PC-9 (cell line): ENCODE results near the gene AFAP1L2. TPM values are rescaled to one million over a fixed set of nuclear protein-coding genes. Genes with fewer than 3 reads are reported as not detected.

Experiments
- BruUV-seq: library from RNA; stranded (reverse); fragments of 400-500 nt; replicated peaks from 2 replicates; lab custom pipeline; 2021; lab: Mats Ljungman, UMichigan
- CTCF ChIA-PET: fragments of 300-600 bp; sonication (Branson Sonifier 250); formaldehyde crosslinking; loops from one replicate; lab custom pipeline; 2022; ENCODE audit warnings: antibody characterized with exemption; lab: Charles Lee
- POLR2A ChIA-PET: fragments of 300-600 bp; sonication (Branson Sonifier 250); formaldehyde crosslinking; loops from one replicate; lab custom pipeline; 2022; ENCODE audit warnings: antibody characterized with exemption; ENCODE audit not compliant: unreplicated experiment; lab: Charles Lee
- DNase-seq, 2 experiments: peaks; one replicate each; pipeline versions ENCODE4 v3.0.0 to v3.0.0-alpha.2; 2015 to 2022; ENCODE audit warnings: mixed read lengths in 1 of 2
- H2AFZ ChIP-seq: fragments of 200-600 bp; sonication (generic); 2 replicates; pipeline ENCODE4 v1.8.1; 2017; ENCODE audit warnings: antibody characterized with exemption
- H3F3A ChIP-seq: fragments of 200-600 bp; sonication (generic); 2 replicates; pipeline ENCODE4 v1.8.1; 2017; ENCODE audit warnings: antibody characterized with exemption, mild to moderate bottlenecking, low read depth; ENCODE audit not compliant: insufficient read depth
- H3K27ac ChIP-seq: fragments of 200-600 bp; sonication (generic); 2 replicates; pipeline ENCODE4 v1.6.1; 2016; ENCODE audit warnings: mixed run types
- H3K27me3 ChIP-seq: fragments of 200-600 bp; sonication (generic); 2 replicates; pipeline ENCODE4 v1.6.1; 2016; ENCODE audit warnings: low read depth, mixed run types; ENCODE audit not compliant: insufficient read depth
- H3K36me3 ChIP-seq: fragments of 200-600 bp; sonication (generic); 2 replicates; pipeline ENCODE4 v1.6.1; 2016; ENCODE audit warnings: low read depth, mixed run types
- H3K4me1 ChIP-seq: fragments of 200-600 bp; sonication (generic); replicated peaks from 2 replicates; pipeline ENCODE4 v1.6.1; 2016; ENCODE audit warnings: mixed run types; ENCODE audit not compliant: insufficient read depth
- H3K4me2 ChIP-seq: fragments of 200-600 bp; sonication (generic); 2 replicates; pipeline ENCODE4 v1.6.1; 2017; ENCODE audit warnings: mixed run types
- H3K4me3 ChIP-seq: fragments of 200-600 bp; sonication (generic); 2 replicates; pipeline ENCODE4 v1.6.1; 2016; ENCODE audit warnings: mixed run types
- H3K79me2 ChIP-seq: fragments of 200-600 bp; sonication (generic); 2 replicates; pipeline ENCODE4 v1.6.1; 2017; ENCODE audit warnings: low read depth, mixed run types
- H3K9me2 ChIP-seq: fragments of 200-600 bp; sonication (generic); 2 replicates; pipeline ENCODE4 v1.8.1; 2017; ENCODE audit warnings: mild to moderate bottlenecking; ENCODE audit not compliant: insufficient read depth
- H3K9me3 ChIP-seq: fragments of 200-600 bp; sonication (generic); 2 replicates; pipeline ENCODE4 v1.8.1; 2016; ENCODE audit warnings: low read depth; ENCODE audit not compliant: insufficient read depth
- H4K20me1 ChIP-seq: fragments of 200-600 bp; sonication (generic); 2 replicates; pipeline ENCODE4 v1.8.1; 2017; ENCODE audit not compliant: insufficient read depth
- CTCF ChIP-seq: fragments of 200-600 bp; sonication (generic); conservative IDR thresholded peaks from 2 replicates; pipeline ENCODE4 v1.6.1; 2017; ENCODE audit warnings: mixed run types, antibody characterized with exemption, mild to moderate bottlenecking, moderate library complexity
- EZH2 ChIP-seq: fragments of 200-600 bp; sonication (generic); IDR thresholded peaks from 2 replicates; pipeline ENCODE4 v1.8.0; 2017; ENCODE audit warnings: antibody characterized with exemption, low read depth
- intact Hi-C: fragments of 100-400 bp; cut with micrococcal nuclease; formaldehyde crosslinking; loops from one replicate; pipeline ENCODE4 v1.10.0; 2022; ENCODE audit not compliant: unreplicated experiment
- total RNA-seq: library from RNA; stranded (reverse); gene quantifications from 2 replicates; pipeline ENCODE4 v1.2.3, GENCODE V29; 2021

The AFAP1L2 gene
- total RNA-seq, 1 experiment from 2014 or later, result 35.4 TPM

- DNase-seq, result no peak
- no peak overlapping the region for H2AFZ ChIP-seq
- H3K27ac ChIP-seq, result no peak overlapping the region
- no peaks in the 10 kb centered on the region for H4K20me1 ChIP-seq
- no peaks in the 10 kb centered on the region for H3K36me3 ChIP-seq
- ChIA-PET CTCF (interaction anchor here (0.6 to 0.7 kb wide), 2 partner anchors 40 to 665 kb away, joined by 3 read pairs; no protein-coding TSS in a partner anchor), POLR2A (no interaction called here)
- H3K79me2 ChIP-seq, result peaks cover 22% of the 10 kb centered on the region; the same call in 1 of the 2 replicates
- intact Hi-C loops, result no loop called here
- H3K9me3 ChIP-seq, result no peaks in the 10 kb centered on the region
- H3K27me3 ChIP-seq, result no peaks in the 10 kb centered on the region
- H3K4me3 ChIP-seq, result no peak overlapping the region
- H3K4me1 ChIP-seq, result peaks cover 32% of the 10 kb centered on the region
- TF ChIP-seq EZH2, result no peak
- no peak for TF ChIP-seq CTCF
- H3K4me2 ChIP-seq, result no peak overlapping the region
- peaks cover 4% of the 10 kb centered on the region; the same call in 1 of the 2 replicates for H3F3A ChIP-seq
- H3K9me2 ChIP-seq, result no peaks in the 10 kb centered on the region
- no TSS peak for BruUV-seq
Observed at GRCh38 chr10:114387784-114388183, 16.5 kb downstream of the AFAP1L2 start.

GRCh38 chr10:114386452-114386851 is 17.9 kb downstream of the AFAP1L2 start:
- Histone ChIP-seq H3K79me2 (peaks cover 16% of the 10 kb centered on the region; the same call in 1 of the 2 replicates), H3K9me2 (no peaks in the 10 kb centered on the region), H2AFZ (no peak overlapping the region), H3K4me2 (no peak overlapping the region), H3K4me3 (no peak overlapping the region), H3F3A (peaks cover 4% of the 10 kb centered on the region; the same call in 1 of the 2 replicates), H3K4me1 (peaks cover 32% of the 10 kb centered on the region), H3K9me3 (no peaks in the 10 kb centered on the region), H3K36me3 (no peaks in the 10 kb centered on the region), H4K20me1 (no peaks in the 10 kb centered on the region), H3K27me3 (no peaks in the 10 kb centered on the region), H3K27ac (no peak overlapping the region)
- CTCF ChIA-PET, result no interaction called here
- POLR2A ChIA-PET, result no interaction called here
- no TSS peak for BruUV-seq
- intact Hi-C loops, result no loop called here
- no peak for DNase-seq
- no peak for TF ChIP-seq CTCF
- TF ChIP-seq EZH2, result no peak

GRCh38 chr10:114385557-114385956 is 18.7 kb downstream of the AFAP1L2 start:
- Histone ChIP-seq H3K4me1 (peaks cover 24% of the 10 kb centered on the region), H3K79me2 (peaks cover 15% of the 10 kb centered on the region; the same call in 1 of the 2 replicates), H2AFZ (no peak overlapping the region), H3K9me3 (no peaks in the 10 kb centered on the region), H3K36me3 (no peaks in the 10 kb centered on the region), H3F3A (peaks cover 4% of the 10 kb centered on the region; the same call in 1 of the 2 replicates), H4K20me1 (no peaks in the 10 kb centered on the region), H3K9me2 (no peaks in the 10 kb centered on the region), H3K4me3 (no peak overlapping the region), H3K27ac (no peak overlapping the region), H3K27me3 (no peaks in the 10 kb centered on the region), H3K4me2 (no peak overlapping the region)
- intact Hi-C loops, result no loop called here
- BruUV-seq, result no TSS peak
- CTCF ChIA-PET, result no interaction called here
- no peak for DNase-seq
- POLR2A ChIA-PET, result no interaction called here
- TF ChIP-seq EZH2, result no peak
- no peak for TF ChIP-seq CTCF
